ENCODE data around the gene CUL4B. TPM values are rescaled to one million over a fixed set of nuclear protein-coding genes. Genes with fewer than 3 reads are reported as not detected.
A peak's percentile ranks its signal among the peaks of the same experiment; 100 is the strongest.

Gene CUL4B
- total RNA-seq, 5 donors from 2014 or later (not counting 1 experiment from before 2014, with no cell fraction given): 39.4 to 44.8 (median 43.1) TPM

GRCh38 chrX:120536061-120536460, 24.7 kb downstream of the CUL4B start:
- no peak overlapping the region for H3K27ac Mint-ChIP-seq
- CTCF ChIA-PET: no interaction called here

GRCh38 chrX:120534413-120535205, 26.2 kb downstream of the CUL4B start:
- H3K4me3 Mint-ChIP-seq: no peak overlapping the region
- no peak overlapping the region for H3K27ac Mint-ChIP-seq
- no peaks in the 10 kb centered on the region for H3K4me1 ChIP-seq (ENCODE audit: control insufficient read depth in 1 of 2, extremely low read depth in 1 of 2, insufficient read depth in 2 of 2, low read length in 2 of 2)
- peaks cover 0 to 56% of the 10 kb centered on the region in 2 donors for H3K36me3 ChIP-seq (ENCODE audit: control insufficient read depth in 2 of 2, extremely low read depth in 1 of 2, insufficient read depth in 1 of 2, low read length in 1 of 2)
- peaks cover 0 to 2% (median 0%) of the 10 kb centered on the region in 3 donors for H3K4me1 Mint-ChIP-seq
- ATAC-seq (replicated peaks in 1 of 4): no peak
- DNase-seq: no peak
- H3K27me3 Mint-ChIP-seq: no peaks in the 10 kb centered on the region
- CTCF ChIA-PET: no interaction called here
- POLR2A ChIA-PET: no interaction called here
- no peaks in the 10 kb centered on the region for H3K9me3 ChIP-seq
- H3K27me3 ChIP-seq (replicated peaks in 1 of 2; ENCODE audit: control insufficient read depth in 2 of 2, extremely low read depth in 1 of 2, insufficient read depth in 2 of 2, low read length in 1 of 2): no peaks in the 10 kb centered on the region
- H3K4me3 ChIP-seq (ENCODE audit: control insufficient read depth in 1 of 2, extremely low read depth in 1 of 2, low read length in 1 of 2): no peak overlapping the region
- WGBS (ENCODE audit: insufficient coverage): no CpG with 5 or more reads among the region's 3 CpGs
- no peak overlapping the region for H3K27ac ChIP-seq (ENCODE audit: low read length)
- no peaks in the 10 kb centered on the region for H3K9me3 Mint-ChIP-seq
- H3K36me3 Mint-ChIP-seq: peaks cover 32% of the 10 kb centered on the region

More at GRCh38 chrX:120536061-120536460, 24.7 kb downstream of the CUL4B start:
- Histone ChIP-seq H3K9me3 (no peaks in the 10 kb centered on the region), H3K27ac (ENCODE audit: low read length) (no peak overlapping the region), H3K36me3 (ENCODE audit: control insufficient read depth in 2 of 2, extremely low read depth in 1 of 2, insufficient read depth in 1 of 2, low read length in 1 of 2) (peaks cover 2 to 59% of the 10 kb centered on the region in 2 donors), H3K4me3 (ENCODE audit: control insufficient read depth in 1 of 2, extremely low read depth in 1 of 2, low read length in 1 of 2) (no peak overlapping the region), H3K4me1 (ENCODE audit: control insufficient read depth in 1 of 2, extremely low read depth in 1 of 2, insufficient read depth in 2 of 2, low read length in 2 of 2) (no peaks in the 10 kb centered on the region), H3K27me3 (replicated peaks in 1 of 2; ENCODE audit: control insufficient read depth in 2 of 2, extremely low read depth in 1 of 2, insufficient read depth in 2 of 2, low read length in 1 of 2) (no peaks in the 10 kb centered on the region)
- H3K4me1 Mint-ChIP-seq: peaks cover 0 to 2% (median 0%) of the 10 kb centered on the region in 3 donors
- DNase-seq (no peak), ATAC-seq (replicated peaks in 1 of 4) (no peak)
- peaks cover 29% of the 10 kb centered on the region for H3K36me3 Mint-ChIP-seq
- H3K27me3 Mint-ChIP-seq: no peaks in the 10 kb centered on the region
- POLR2A ChIA-PET: no interaction called here
- no peak overlapping the region for H3K4me3 Mint-ChIP-seq
- no peaks in the 10 kb centered on the region for H3K9me3 Mint-ChIP-seq

- no peak for ATAC-seq (replicated peaks in 1 of 4)
- peaks cover 0 to 5% (median 3%) of the 10 kb centered on the region in 3 donors for H3K4me1 Mint-ChIP-seq
- H3K36me3 ChIP-seq (ENCODE audit: control insufficient read depth in 2 of 2, extremely low read depth in 1 of 2, insufficient read depth in 1 of 2, low read length in 1 of 2): peaks cover 0 to 8% of the 10 kb centered on the region in 2 donors
- ChIA-PET POLR2A (no interaction called here), CTCF (no interaction called here)
- no peak overlapping the region for H3K27ac Mint-ChIP-seq
- H3K4me3 ChIP-seq (ENCODE audit: control insufficient read depth in 1 of 2, extremely low read depth in 1 of 2, low read length in 1 of 2): no peak overlapping the region
- H3K36me3 Mint-ChIP-seq: peaks cover 26% of the 10 kb centered on the region
- H3K27me3 ChIP-seq (replicated peaks in 1 of 2; ENCODE audit: control insufficient read depth in 2 of 2, extremely low read depth in 1 of 2, insufficient read depth in 2 of 2, low read length in 1 of 2): no peaks in the 10 kb centered on the region
- no CpG with 5 or more reads among the region's 5 CpGs for WGBS (ENCODE audit: insufficient coverage)
- no peak overlapping the region for H3K4me3 Mint-ChIP-seq
- no peak for DNase-seq
- no peak overlapping the region for H3K27ac ChIP-seq (ENCODE audit: low read length)
- peaks cover 0 to 6% (median 0%) of the 10 kb centered on the region in 3 donors for H3K9me3 Mint-ChIP-seq
- H3K9me3 ChIP-seq: no peaks in the 10 kb centered on the region
- peaks cover 0 to 4% of the 10 kb centered on the region in 2 donors for H3K27me3 Mint-ChIP-seq
- H3K4me1 ChIP-seq (ENCODE audit: control insufficient read depth in 1 of 2, extremely low read depth in 1 of 2, insufficient read depth in 2 of 2, low read length in 2 of 2): no peaks in the 10 kb centered on the region
Observed at GRCh38 chrX:120522820-120523219, 37.9 kb downstream of the CUL4B start.

- Mint-ChIP-seq H3K9me3 (peaks cover 0 to 4% (median 0%) of the 10 kb centered on the region in 3 donors), H3K36me3 (peaks cover 10% of the 10 kb centered on the region), H3K4me1 (peaks cover 0 to 5% (median 4%) of the 10 kb centered on the region in 3 donors), H3K27ac (no peak overlapping the region), H3K4me3 (no peak overlapping the region), H3K27me3 (peaks cover 0 to 7% of the 10 kb centered on the region in 2 donors)
- POLR2A ChIA-PET: no interaction called here
- ATAC-seq (replicated peaks in 1 of 4) (no peak), DNase-seq (no peak)
- no peaks in the 10 kb centered on the region for H3K27me3 ChIP-seq (replicated peaks in 1 of 2; ENCODE audit: control insufficient read depth in 2 of 2, extremely low read depth in 1 of 2, insufficient read depth in 2 of 2, low read length in 1 of 2)
- H3K4me1 ChIP-seq (ENCODE audit: control insufficient read depth in 1 of 2, extremely low read depth in 1 of 2, insufficient read depth in 2 of 2, low read length in 2 of 2): no peaks in the 10 kb centered on the region
- no peak overlapping the region for H3K27ac ChIP-seq (ENCODE audit: low read length)
- H3K4me3 ChIP-seq (ENCODE audit: control insufficient read depth in 1 of 2, extremely low read depth in 1 of 2, low read length in 1 of 2): no peak overlapping the region
- CTCF ChIA-PET: no interaction called here
- H3K36me3 ChIP-seq (ENCODE audit: control insufficient read depth in 2 of 2, extremely low read depth in 1 of 2, insufficient read depth in 1 of 2, low read length in 1 of 2): no peaks in the 10 kb centered on the region
- WGBS (ENCODE audit: insufficient coverage): 100% methylated on average over 2 of the region's 3 CpGs
- H3K9me3 ChIP-seq: no peaks in the 10 kb centered on the region
Observed at GRCh38 chrX:120517936-120518335, 42.8 kb downstream of the CUL4B start.

GRCh38 chrX:120514236-120514635, 46.5 kb downstream of the CUL4B start:
- Histone ChIP-seq H3K9me3 (no peaks in the 10 kb centered on the region), H3K27me3 (replicated peaks in 1 of 2; ENCODE audit: control insufficient read depth in 2 of 2, extremely low read depth in 1 of 2, insufficient read depth in 2 of 2, low read length in 1 of 2) (no peaks in the 10 kb centered on the region), H3K27ac (ENCODE audit: low read length) (no peak overlapping the region), H3K4me1 (ENCODE audit: control insufficient read depth in 1 of 2, extremely low read depth in 1 of 2, insufficient read depth in 2 of 2, low read length in 2 of 2) (no peaks in the 10 kb centered on the region), H3K4me3 (ENCODE audit: control insufficient read depth in 1 of 2, extremely low read depth in 1 of 2, low read length in 1 of 2) (no peak overlapping the region), H3K36me3 (ENCODE audit: control insufficient read depth in 2 of 2, extremely low read depth in 1 of 2, insufficient read depth in 1 of 2, low read length in 1 of 2) (no peaks in the 10 kb centered on the region)
- H3K27me3 Mint-ChIP-seq: peaks cover 0 to 7% of the 10 kb centered on the region in 2 donors
- WGBS (ENCODE audit: insufficient coverage): no CpG with 5 or more reads among the region's 1 CpG
- H3K27ac Mint-ChIP-seq: no peak overlapping the region
- H3K4me3 Mint-ChIP-seq: no peak overlapping the region
- DNase-seq (peak in 1 of 35 experiments; percentile 3), ATAC-seq (replicated peaks in 1 of 4) (no peak)
- CTCF ChIA-PET: no interaction called here
- peaks cover 0 to 4% (median 0%) of the 10 kb centered on the region in 3 donors for H3K4me1 Mint-ChIP-seq
- H3K9me3 Mint-ChIP-seq: no peaks in the 10 kb centered on the region
- H3K36me3 Mint-ChIP-seq: peaks cover 5% of the 10 kb centered on the region
- POLR2A ChIA-PET: no interaction called here

GRCh38 chrX:120512627-120513026, 48.1 kb downstream of the CUL4B start:
- POLR2A ChIA-PET: no interaction called here
- ATAC-seq (replicated peaks in 1 of 4) (no peak), DNase-seq (no peak)
- peaks cover 2% of the 10 kb centered on the region for H3K36me3 Mint-ChIP-seq
- H3K4me1 ChIP-seq (ENCODE audit: control insufficient read depth in 1 of 2, extremely low read depth in 1 of 2, insufficient read depth in 2 of 2, low read length in 2 of 2): no peaks in the 10 kb centered on the region
- H3K9me3 ChIP-seq: no peaks in the 10 kb centered on the region
- no peak overlapping the region for H3K27ac ChIP-seq (ENCODE audit: low read length)
- no peaks in the 10 kb centered on the region for H3K9me3 Mint-ChIP-seq
- H3K36me3 ChIP-seq (ENCODE audit: control insufficient read depth in 2 of 2, extremely low read depth in 1 of 2, insufficient read depth in 1 of 2, low read length in 1 of 2): no peaks in the 10 kb centered on the region
- H3K4me1 Mint-ChIP-seq: no peaks in the 10 kb centered on the region
- no peak overlapping the region for H3K4me3 Mint-ChIP-seq
- WGBS (ENCODE audit: insufficient coverage): no CpG with 5 or more reads among the region's 2 CpGs
- H3K27me3 ChIP-seq (replicated peaks in 1 of 2; ENCODE audit: control insufficient read depth in 2 of 2, extremely low read depth in 1 of 2, insufficient read depth in 2 of 2, low read length in 1 of 2): no peaks in the 10 kb centered on the region
- no peak overlapping the region for H3K4me3 ChIP-seq (ENCODE audit: control insufficient read depth in 1 of 2, extremely low read depth in 1 of 2, low read length in 1 of 2)
- H3K27me3 Mint-ChIP-seq: peaks cover 0 to 7% of the 10 kb centered on the region in 2 donors
- no peak overlapping the region for H3K27ac Mint-ChIP-seq
- CTCF ChIA-PET: no interaction called here
